GM21528 (cell line): ENCODE measurements around the gene ADAMTS6.

ENCODE experiments used
- ATAC-seq: cut with Tn5 transposase; IDR thresholded peaks from one replicate; pipeline ENCODE4 v1.9.1; 2021; ENCODE audit warnings: mild to moderate bottlenecking, moderate library complexity; ENCODE audit not compliant: unreplicated experiment, low FRiP score

Gene ADAMTS6

GRCh38 chr5:65161655-65162054 is 320.1 kb downstream of the ADAMTS6 start:
- no peak for ATAC-seq

GRCh38 chr5:65157906-65158603 is 323.7 kb downstream of the ADAMTS6 start:
- ATAC-seq: no peak

DNA sequence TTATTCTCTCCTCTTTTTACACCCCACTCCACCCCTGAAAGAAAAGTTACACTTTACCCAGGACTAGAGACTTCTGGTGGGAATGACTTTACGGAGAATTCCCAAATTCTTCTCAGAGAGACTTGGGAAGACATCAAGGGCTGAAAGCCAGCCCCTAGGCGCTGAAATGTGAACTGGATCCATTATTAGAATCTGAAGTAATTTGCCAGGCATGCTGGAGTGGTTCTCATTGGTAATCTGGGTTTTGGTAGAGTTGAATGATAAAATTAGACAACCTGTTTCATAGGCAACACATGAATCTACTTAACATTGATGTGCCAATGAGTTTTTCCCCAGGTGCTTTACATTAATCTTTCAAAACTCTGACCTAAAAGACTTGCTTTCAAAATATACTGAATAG is 324.8 kb downstream of the ADAMTS6 start:
- no peak for ATAC-seq

DNA sequence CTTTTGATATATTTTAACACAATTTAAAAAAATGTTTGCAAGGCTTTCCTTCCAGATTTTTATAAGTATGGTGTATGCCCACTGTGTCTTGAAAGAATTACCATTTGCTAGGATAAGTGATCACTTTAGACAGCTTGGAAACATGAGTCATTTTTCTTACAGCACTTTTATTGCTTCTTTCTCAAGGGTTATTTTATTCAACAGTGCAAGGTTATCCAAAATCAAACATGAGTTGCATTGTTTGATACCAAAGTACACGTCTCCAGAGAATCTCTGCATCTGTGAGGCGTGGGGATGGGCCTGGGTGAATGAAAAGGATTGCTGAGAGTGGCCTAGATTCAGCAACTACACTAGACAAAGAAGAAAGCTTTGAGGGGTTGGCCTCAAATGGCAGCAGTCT is 329.6 kb downstream of the ADAMTS6 start:
- no peak for ATAC-seq

DNA sequence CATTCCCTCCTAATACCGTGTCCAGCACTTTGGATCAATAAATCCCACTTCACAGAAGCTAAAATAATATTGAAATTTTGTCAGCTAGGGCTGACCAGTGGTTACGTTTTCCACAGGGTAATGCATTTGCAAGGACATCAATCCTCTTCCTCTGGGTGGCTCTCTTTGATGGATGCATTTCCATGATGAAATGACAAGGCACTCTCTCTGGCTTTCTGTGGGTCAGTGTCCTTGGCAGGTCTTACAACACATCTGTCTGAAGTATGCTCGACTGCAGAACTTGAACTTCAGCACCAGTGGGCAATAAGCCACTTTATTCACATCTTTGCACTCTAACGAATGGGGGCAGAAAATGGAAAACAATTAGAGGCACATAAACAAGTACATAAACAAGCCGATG is 330.1 kb downstream of the ADAMTS6 start:
- ATAC-seq: no peak

DNA sequence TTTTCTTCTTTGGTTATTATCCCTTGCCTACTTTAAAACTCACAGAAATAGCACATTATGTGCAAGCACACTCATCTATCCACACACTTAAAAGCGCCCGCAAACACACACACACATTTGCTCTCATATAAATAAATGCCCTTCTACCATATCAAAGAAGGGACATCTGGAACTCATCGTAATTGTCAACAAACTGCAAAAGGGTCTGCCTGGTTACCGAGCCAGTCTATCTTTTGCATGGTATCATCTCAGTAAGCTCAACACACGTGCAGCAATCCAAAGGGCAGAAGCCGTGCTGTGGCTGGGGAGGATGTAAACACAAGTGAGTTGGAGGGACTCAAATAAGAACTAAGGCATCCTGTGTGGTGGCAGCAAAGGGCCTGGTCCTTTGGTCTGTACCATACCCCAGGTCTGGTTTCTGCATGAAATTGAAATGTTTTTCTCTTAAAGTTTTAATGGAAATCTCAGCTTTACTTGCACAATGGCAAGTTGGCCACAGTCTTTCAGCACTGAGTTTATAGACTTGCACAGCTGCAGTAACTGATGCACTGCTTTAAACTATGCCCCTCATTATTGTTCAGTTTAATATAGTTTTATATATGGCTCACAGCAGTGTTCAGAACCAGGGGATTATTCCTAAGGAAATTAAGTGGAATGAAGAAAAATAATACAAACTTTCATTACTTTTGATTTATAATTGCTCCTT is 331.0 kb downstream of the ADAMTS6 start:
- ATAC-seq: no peak

DNA sequence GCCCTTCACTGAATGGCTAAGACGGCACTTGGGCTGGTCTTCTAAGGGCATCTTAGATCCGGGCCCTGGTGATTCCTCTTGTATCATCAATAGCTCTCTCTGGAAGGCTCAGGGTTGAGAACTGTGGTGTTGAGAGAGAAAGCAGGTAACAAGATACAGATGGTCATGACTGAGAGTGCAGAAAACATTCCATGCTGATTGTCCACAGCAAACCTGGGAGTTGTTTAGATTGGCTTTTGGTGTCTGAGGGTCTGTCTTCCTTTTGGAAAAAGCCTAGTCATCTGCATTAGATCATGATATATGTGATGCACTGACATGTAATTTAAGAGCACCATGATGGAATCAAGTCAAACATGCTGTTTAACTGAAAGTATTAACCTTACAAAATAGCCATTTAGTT is 331.9 kb downstream of the ADAMTS6 start:
- no peak for ATAC-seq

DNA sequence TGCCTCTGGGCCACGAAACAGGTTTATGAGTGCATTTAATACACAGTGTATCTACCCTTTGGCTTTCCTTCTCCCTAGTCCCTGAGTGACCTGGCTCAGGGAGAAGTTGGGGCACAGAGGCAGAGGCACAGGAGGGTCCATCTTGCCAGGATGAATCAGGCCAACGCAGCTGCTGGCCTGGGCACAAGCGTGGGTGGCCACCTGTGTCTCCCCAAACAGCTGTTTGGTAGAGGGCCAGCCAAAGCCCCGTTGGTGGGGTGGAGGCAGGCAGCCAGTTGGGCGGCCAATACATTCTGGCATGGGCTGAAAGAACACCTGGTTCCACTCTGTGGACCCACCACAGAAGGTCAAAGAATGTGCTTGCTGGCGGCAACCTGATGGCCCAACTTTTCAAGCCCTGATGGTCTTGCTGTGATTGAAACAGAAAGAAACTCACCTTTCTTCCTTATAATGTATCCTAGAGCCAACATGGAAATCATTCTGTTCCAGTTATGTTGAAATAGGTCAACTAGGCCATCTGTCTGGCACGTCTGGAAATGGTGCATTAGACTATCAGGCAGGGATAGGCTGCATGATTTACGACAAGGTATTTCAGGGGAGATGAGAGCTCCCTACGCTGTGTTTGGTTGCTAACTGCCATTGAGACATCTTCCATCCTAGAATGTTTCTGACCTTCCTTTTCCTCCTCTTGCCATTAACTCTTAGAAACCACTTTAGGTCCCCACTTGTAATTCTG is 337.4 kb downstream of the ADAMTS6 start:
- no peak for ATAC-seq

DNA sequence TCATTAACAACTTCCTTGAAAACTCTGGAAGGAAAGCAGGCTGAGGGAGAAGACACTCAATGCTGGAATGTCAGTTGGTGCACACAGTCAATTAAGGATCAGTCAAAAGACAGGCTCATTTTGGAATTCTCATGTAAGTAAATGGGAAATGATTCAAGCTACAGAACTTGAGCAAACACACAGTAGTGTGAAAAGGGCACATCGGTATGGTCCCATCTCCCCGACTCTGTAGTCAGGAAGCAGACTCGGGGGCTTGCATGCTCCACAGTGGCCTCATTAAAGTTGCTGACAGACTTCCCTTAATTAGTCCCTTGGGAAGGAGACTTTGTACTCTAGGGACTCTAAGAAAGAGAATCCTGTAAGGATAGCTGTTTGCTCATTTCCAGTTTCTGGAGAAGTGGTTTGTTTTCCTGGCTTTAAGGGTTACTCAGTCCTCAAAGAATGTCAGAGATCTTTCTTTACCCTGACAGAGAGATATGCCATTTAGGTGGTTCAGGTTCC is 339.2 kb downstream of the ADAMTS6 start:
- no peak for ATAC-seq

- no peak for ATAC-seq
These were observed 339.7 kb downstream of the ADAMTS6 start for GRCh38 chr5:65142016-65142415.

GRCh38 chr5:65141493-65141892 is 340.2 kb downstream of the ADAMTS6 start:
- no peak for ATAC-seq

GRCh38 chr5:65137631-65138030 is 344.1 kb downstream of the ADAMTS6 start:
- ATAC-seq: no peak

DNA sequence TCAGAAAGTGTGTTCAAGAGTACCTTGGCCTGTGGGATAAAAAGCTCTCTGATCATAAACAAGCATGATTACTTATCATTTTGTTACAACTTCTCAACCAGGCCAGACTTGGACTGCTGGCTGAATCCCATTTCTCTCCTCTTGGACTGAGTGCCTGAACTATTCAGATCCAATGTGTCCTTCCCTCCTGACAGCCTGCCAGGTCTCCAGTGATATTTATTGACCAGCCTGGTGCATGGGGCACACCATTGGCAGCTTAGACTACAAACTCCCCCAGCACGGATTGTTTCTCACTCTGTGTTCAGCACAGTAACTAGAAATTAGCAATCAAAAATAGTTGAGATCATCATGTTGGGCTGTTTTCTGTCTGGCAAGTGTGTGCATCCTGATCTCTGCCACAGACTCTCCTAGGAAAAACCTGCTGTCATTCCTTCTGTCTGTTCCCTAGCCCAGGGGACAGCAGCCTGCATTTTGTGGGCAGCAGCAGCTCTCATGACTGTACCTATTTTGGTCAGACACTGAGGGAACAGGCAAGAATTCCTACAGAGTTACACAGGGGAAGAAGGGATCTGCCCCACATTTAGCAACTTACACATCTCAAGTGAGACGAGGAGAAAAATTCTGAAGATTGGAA is 348.1 kb downstream of the ADAMTS6 start:
- no peak for ATAC-seq

DNA sequence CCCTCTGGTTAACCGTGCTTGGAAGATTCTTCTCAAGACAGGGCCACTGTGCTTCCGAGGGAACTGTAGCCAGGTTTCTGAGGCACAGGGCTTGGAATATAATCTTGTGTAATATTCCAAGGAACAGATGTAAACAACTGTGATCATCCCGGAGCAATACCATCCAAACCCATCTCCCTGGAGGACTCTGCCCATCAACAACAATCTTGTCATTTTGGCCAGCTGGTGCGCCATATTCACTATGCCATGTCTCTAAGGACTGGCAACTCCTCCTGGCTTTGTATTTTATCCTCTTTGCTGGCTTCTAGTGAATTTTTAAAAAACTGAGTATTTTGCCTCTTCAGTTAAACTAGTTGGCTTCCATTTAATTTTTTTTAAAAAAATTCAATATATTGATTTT is 349.3 kb downstream of the ADAMTS6 start:
- no peak for ATAC-seq

GRCh38 chr5:65128226-65128625 is 353.5 kb downstream of the ADAMTS6 start:
- ATAC-seq: no peak

- ATAC-seq: no peak
These were observed 354.4 kb downstream of the ADAMTS6 start for GRCh38 chr5:65127161-65127901.

DNA sequence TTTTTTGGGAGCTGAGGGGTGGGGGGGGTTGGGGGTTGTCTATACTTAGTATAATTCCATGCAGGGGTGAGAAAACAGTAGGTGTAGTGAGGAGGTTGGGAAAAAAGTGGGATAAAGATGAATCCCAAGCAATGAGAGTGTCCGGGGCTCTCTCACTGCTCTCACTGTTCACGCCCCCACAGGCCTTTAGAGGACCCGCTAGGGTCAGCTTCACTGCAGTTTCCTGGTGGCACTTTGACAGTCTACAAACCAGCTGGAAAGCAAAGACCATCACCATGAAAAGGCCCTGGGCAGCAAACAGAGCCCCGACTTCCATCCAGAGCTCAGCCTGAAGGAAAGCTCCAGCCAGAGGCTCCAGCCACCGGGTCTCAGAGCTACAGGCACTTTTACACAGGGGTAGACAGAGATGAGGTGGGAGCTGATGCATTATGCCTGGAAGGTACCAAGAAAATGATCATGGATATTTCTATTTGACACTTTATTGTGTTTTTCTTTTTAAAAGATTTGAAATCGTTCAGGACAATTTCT is 355.1 kb downstream of the ADAMTS6 start:
- ATAC-seq: no peak

DNA sequence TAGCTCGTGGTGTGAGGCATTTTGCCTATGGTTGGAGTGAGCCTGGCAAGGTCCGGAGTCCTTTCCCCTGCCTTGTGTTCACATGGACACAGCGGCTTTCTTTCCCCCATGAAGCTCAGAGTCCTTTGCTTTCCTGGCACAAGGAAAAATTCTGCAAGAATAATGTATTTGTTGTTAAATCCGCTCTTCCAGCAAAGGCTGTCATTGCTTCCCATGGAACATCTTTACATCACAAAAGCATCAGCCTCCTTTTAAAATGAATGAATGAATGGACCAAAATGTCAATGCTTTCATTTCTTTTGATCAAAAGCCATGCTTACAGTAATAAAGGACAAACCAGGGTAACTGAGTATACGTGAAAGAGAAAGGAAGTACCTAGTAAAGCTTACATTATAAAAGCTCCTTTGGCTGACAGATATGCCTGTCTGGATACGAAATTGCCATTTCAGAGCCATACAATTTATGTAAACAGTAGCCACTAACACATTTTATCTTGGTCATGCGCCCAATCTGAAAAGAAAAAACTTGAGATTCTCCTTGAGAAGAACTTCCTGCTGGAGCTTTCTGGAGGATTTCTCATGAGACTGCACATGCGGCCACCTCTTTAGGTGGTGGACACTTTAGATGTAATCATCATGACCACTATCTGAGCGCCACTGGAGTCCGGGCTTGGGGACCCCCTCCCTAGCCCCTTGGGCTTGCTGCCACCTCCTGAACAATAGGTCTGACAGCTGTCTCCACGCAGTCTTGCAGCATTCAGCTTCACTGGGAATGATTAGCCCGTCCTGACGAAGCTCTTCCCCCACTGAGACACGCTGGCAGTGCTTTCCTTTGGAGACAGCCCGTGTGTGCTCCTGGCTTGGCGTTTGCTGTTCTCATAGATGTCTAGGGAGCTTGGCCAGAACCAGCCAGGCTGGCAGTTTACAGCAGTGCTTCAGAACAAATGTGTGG is 355.9 kb downstream of the ADAMTS6 start:
- ATAC-seq: no peak

DNA sequence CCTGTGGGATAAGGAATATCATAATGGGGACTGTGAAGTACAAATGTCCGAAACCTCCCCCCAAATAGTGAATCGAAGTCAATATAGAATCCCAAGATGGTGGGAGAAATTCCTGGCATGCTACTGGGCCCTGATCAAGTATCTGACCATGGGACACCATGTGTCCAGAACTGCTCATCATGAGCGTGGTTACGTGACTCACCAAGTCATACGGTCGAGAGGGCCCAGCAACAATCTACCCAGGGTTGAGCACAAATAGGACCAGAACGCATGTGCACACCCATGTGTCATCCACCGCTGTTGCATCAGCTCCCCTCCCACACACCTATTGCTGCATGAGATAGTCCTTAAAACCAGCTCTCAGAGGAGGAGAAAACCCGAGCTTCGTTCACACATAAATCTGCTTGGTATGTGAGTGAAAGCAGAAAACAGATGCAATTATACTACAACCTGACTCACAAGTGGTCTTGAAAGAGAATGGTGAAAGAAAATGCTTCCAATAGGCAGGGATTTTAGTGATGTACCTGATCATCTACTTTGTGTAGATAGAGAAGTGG is 359.8 kb downstream of the ADAMTS6 start:
- no peak for ATAC-seq
